ELR (cell line): ENCODE data around the gene BRINP2.

Experiments
- DNase-seq: peaks from one replicate; pipeline ENCODE4 v3.0.0-alpha.2; 2015; ENCODE audit warnings: low read depth

BRINP2 gene

GRCh38 chr1:177170756-177171535, at the start of gene BRINP2:
TSS of gene BRINP2 (plus strand) at chr1:177170958. CDS start at chr1:177229877, 58,919 bp downstream.
- peak; percentile 11 for DNase-seq

- no peak for DNase-seq
These were observed 48.1 kb upstream of the BRINP2 start for GRCh38 chr1:177122461-177123251.

GRCh38 chr1:177124577-177125278, 46.0 kb upstream of the BRINP2 start:
- no peak for DNase-seq

- DNase-seq = no peak
These were observed 44.5 kb upstream of the BRINP2 start for GRCh38 chr1:177126267-177126666.

GRCh38 chr1:177128665-177129281, 42.0 kb upstream of the BRINP2 start:
- no peak for DNase-seq

- no peak for DNase-seq
These were observed 40.3 kb upstream of the BRINP2 start for GRCh38 chr1:177130451-177130945.

GRCh38 chr1:177131723-177132122, 39.0 kb upstream of the BRINP2 start:
- DNase-seq = no peak

GRCh38 chr1:177132141-177132540, 38.6 kb upstream of the BRINP2 start:
- DNase-seq = no peak

GRCh38 chr1:177133977-177134538, 36.7 kb upstream of the BRINP2 start:
- DNase-seq = no peak

- no peak for DNase-seq
These were observed 35.5 kb upstream of the BRINP2 start for GRCh38 chr1:177135250-177135649.

- DNase-seq = no peak
These were observed 32.9 kb upstream of the BRINP2 start for GRCh38 chr1:177137814-177138213.

- DNase-seq = no peak
These were observed 32.4 kb upstream of the BRINP2 start for GRCh38 chr1:177138347-177138746.

- no peak for DNase-seq
These were observed 28.7 kb upstream of the BRINP2 start for GRCh38 chr1:177142010-177142409.

- no peak for DNase-seq
These were observed 27.9 kb upstream of the BRINP2 start for GRCh38 chr1:177142791-177143271.

GRCh38 chr1:177145106-177146070, 25.4 kb upstream of the BRINP2 start:
- no peak for DNase-seq

- DNase-seq = no peak
These were observed 24.3 kb upstream of the BRINP2 start for GRCh38 chr1:177146499-177146898.

GRCh38 chr1:177162243-177162642, 8.5 kb upstream of the BRINP2 start:
- no peak for DNase-seq

GRCh38 chr1:177163844-177164379, 6.8 kb upstream of the BRINP2 start:
- no peak for DNase-seq

GRCh38 chr1:177164380-177165068, 6.2 kb upstream of the BRINP2 start, which contains the start of gene ASTN1:
TSS of gene ASTN1 (minus strand) at chr1:177164712. CDS start at chr1:177164676, 36 bp downstream.
- no peak for DNase-seq
